Keratinocyte (primary cell): ENCODE data around the gene SPIN2B. TPM values are rescaled to one million over a fixed set of nuclear protein-coding genes. Genes with fewer than 3 reads are reported as not detected.
"Not testable (repeated sequence)": the region's sequence is repeated elsewhere in the genome, so short reads cannot be mapped to it uniquely, and the experiment has no call there.

ENCODE experiments used
- DNase-seq: peaks from one replicate; pipeline ENCODE4 v3.0.0-alpha.2; 2011; ENCODE audit warnings: low read depth, missing footprints, low spot score
- FAIRE-seq: peaks from 2 replicates; lab custom pipeline; 2011; peaks lifted over from hg19 to GRCh38; lab: Jason Lieb, UNC
- H2AFZ ChIP-seq: 2 replicates; pipeline ENCODE4 v1.6.0; 2012; ENCODE audit warnings: low read length, control low read depth, inconsistent platforms; ENCODE audit not compliant: control insufficient read depth
- H3K27ac ChIP-seq: 2 replicates; pipeline ENCODE4 v1.5.1; 2011; ENCODE audit warnings: low read length; ENCODE audit not compliant: control insufficient read depth, insufficient read depth
- H3K27me3 ChIP-seq: 3 replicates; pipeline ENCODE4 v1.6.0; 2011; ENCODE audit warnings: low read length; ENCODE audit not compliant: control insufficient read depth, insufficient read depth; ENCODE audit errors: extremely low read depth
- H3K36me3 ChIP-seq, 2 experiments: 2 replicates in 1 of 2; 3 replicates in 1 of 2; pipeline ENCODE4 v1.5.1; 2011; ENCODE audit warnings: low read length in 2 of 2, mild to moderate bottlenecking in 1 of 2; ENCODE audit not compliant: control insufficient read depth in 2 of 2, insufficient read depth in 2 of 2; ENCODE audit errors: extremely low read depth in 1 of 2
- H3K4me1 ChIP-seq: 3 replicates; pipeline ENCODE4 v1.5.1; 2011; ENCODE audit warnings: low read length; ENCODE audit not compliant: control insufficient read depth, insufficient read depth; ENCODE audit errors: extremely low read depth
- H3K4me2 ChIP-seq: 3 replicates; pipeline ENCODE4 v1.6.0; 2011; ENCODE audit warnings: low read depth, low read length; ENCODE audit not compliant: control insufficient read depth, insufficient read depth; ENCODE audit errors: extremely low read depth
- H3K4me3 ChIP-seq, 3 experiments: fragments of 200-600 bp in 1 of 3; sonication (generic) in 1 of 3; 2 replicates in 2 of 3; 3 replicates in 1 of 3; pipeline ENCODE4 v1.5.1; 2011 to 2016; ENCODE audit warnings: low read length in 3 of 3, mild to moderate bottlenecking in 3 of 3, control low read depth in 2 of 3, inconsistent platforms in 1 of 3, low read depth in 1 of 3, mixed read lengths in 1 of 3, mixed run types in 1 of 3, moderate library complexity in 1 of 3; ENCODE audit not compliant: control insufficient read depth in 2 of 3, insufficient read depth in 2 of 3; ENCODE audit errors: extremely low read depth in 1 of 3
- H3K79me2 ChIP-seq: 2 replicates; pipeline ENCODE4 v1.6.0; 2012; ENCODE audit warnings: low read length; ENCODE audit not compliant: control insufficient read depth, insufficient read depth
- H3K9ac ChIP-seq: 3 replicates; pipeline ENCODE4 v1.6.0; 2011; ENCODE audit warnings: low read length; ENCODE audit not compliant: control insufficient read depth, insufficient read depth; ENCODE audit errors: extremely low read depth
- H3K9me1 ChIP-seq: 3 replicates; pipeline ENCODE4 v1.6.0; 2011; ENCODE audit warnings: low read length; ENCODE audit not compliant: control insufficient read depth, insufficient read depth; ENCODE audit errors: extremely low read depth
- H3K9me3 ChIP-seq: 2 replicates; pipeline ENCODE4 v1.5.1; 2012; ENCODE audit warnings: low read depth, low read length; ENCODE audit not compliant: control insufficient read depth
- H4K20me1 ChIP-seq: 3 replicates; pipeline ENCODE4 v1.6.0; 2011; ENCODE audit warnings: low read length; ENCODE audit not compliant: control insufficient read depth, insufficient read depth; ENCODE audit errors: extremely low read depth
- EZH2 ChIP-seq: IDR thresholded peaks from one replicate; pipeline ENCODE4 v1.6.1; 2012; ENCODE audit warnings: inconsistent platforms, mild to moderate bottlenecking, low read length, moderate library complexity
- dilution Hi-C: fragments of 300-500 bp; cut with MboI; formaldehyde crosslinking; loops from one replicate; pipeline ENCODE4 v1.7.0; 2020; ENCODE audit warnings: low sequenced_read_pairs; ENCODE audit not compliant: extremely low pct_ligation_motif_present
- polyA plus RNA-seq, 5 experiments: library from polyadenylated mRNA; depleted of rRNA in 3 of 5; stranded (reverse) in 3 of 5; stranded (forward) in 1 of 5; unstranded in 1 of 5; fragments of >200 nt; gene quantifications; 1 replicate in 1 of 5; 2 replicates in 3 of 5; 3 replicates in 1 of 5; pipeline versions ENCODE4 v1.2.1 to v1.2.3, GENCODE V29; 2011 to 2012; ENCODE audit warnings: missing spikeins in 2 of 5, low read depth in 1 of 5, low replicate concordance in 1 of 5
- TF ChIP-seq, protein P1 (sequence below), 3 experiments: IDR thresholded peaks in 1 of 3; conservative IDR thresholded peaks in 1 of 3; optimal IDR thresholded peaks in 1 of 3; 2 replicates in 2 of 3; 3 replicates in 1 of 3; pipeline versions ENCODE3 to v1.5.1; 2011; ENCODE audit warnings: low read length in 3 of 3, mild to moderate bottlenecking in 3 of 3, moderate library complexity in 2 of 3, control low read depth in 1 of 3, inconsistent platforms in 1 of 3; ENCODE audit not compliant: insufficient read depth in 2 of 3; ENCODE audit errors: extremely low read depth in 1 of 3

The SPIN2B gene
- polyA plus RNA-seq, 1 donor (not counting 4 experiments of a cell fraction or from before 2014, with no cell fraction given): 9.7 TPM

DNA sequence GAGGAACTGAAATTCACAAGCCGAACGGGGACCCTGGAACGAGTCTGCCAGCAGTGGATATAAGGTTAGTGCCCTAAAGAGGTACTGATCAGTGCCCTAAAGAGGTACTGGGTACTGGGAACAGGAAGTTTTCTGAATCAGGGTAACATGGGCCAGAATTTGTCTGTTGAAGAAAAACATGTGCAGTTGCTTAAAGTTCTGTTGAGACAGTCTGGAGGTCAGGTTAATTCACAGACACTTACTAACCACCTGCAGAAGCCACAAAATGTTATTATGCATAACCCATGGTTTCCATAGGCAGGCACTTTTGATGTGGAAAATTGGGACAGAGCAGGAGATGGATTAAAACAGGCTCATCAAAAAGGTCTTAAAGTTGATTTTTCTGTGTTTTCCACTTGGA, 17.9 kb downstream of the SPIN2B start:
- no peak for FAIRE-seq
- H3K27ac ChIP-seq: no peak overlapping the region
- H3K9me3 ChIP-seq: no peaks in the 10 kb centered on the region
- no peaks in the 10 kb centered on the region for H3K9me1 ChIP-seq
- H3K4me1 ChIP-seq: no peaks in the 10 kb centered on the region
- no peaks in the 10 kb centered on the region for H4K20me1 ChIP-seq
- no peaks in the 10 kb centered on the region for H3K27me3 ChIP-seq
- DNase-seq: no peak
- dilution Hi-C loops: no loop called here
- H3K36me3 ChIP-seq: no peaks in the 10 kb centered on the region
- TF ChIP-seq, protein P1, sequence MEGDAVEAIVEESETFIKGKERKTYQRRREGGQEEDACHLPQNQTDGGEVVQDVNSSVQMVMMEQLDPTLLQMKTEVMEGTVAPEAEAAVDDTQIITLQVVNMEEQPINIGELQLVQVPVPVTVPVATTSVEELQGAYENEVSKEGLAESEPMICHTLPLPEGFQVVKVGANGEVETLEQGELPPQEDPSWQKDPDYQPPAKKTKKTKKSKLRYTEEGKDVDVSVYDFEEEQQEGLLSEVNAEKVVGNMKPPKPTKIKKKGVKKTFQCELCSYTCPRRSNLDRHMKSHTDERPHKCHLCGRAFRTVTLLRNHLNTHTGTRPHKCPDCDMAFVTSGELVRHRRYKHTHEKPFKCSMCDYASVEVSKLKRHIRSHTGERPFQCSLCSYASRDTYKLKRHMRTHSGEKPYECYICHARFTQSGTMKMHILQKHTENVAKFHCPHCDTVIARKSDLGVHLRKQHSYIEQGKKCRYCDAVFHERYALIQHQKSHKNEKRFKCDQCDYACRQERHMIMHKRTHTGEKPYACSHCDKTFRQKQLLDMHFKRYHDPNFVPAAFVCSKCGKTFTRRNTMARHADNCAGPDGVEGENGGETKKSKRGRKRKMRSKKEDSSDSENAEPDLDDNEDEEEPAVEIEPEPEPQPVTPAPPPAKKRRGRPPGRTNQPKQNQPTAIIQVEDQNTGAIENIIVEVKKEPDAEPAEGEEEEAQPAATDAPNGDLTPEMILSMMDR (optimal IDR thresholded peaks at IDR 0.05 in 1 of 3, IDR thresholded peaks at IDR 0.05 in 1 of 3, conservative IDR thresholded peaks at IDR 0.05 in 1 of 3; ENCODE audit: extremely low read depth in 1 of 3, insufficient read depth in 2 of 3, low read length in 3 of 3): no peak
- TF ChIP-seq EZH2: no peak
- H3K79me2 ChIP-seq: no peaks in the 10 kb centered on the region
- H2AFZ ChIP-seq: no peak overlapping the region
- no peak overlapping the region for H3K4me3 ChIP-seq
- no peak overlapping the region for H3K4me2 ChIP-seq
- H3K9ac ChIP-seq: no peak overlapping the region

DNA sequence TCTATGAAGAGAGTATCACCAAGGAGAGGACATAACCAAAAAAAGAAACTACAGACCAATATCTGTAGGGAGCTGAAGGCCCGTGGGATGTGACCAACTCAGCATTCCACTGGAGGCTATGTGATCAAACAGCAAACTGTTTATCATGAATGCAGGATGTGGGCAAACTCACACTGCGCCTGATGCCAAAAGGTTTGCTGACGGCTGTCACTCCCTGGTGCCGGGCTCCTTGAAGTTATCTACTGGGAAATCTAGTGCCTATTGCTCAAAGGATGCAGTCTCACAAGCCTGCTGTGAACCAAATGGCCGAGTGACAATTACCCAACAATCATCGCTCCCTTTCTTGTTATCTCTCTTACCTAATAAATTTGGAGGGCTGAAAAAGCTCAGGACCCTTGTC, 18.4 kb downstream of the SPIN2B start:
- H3K9ac ChIP-seq, H3K36me3 ChIP-seq, H3K79me2 ChIP-seq, H3K27me3 ChIP-seq, dilution Hi-C loops, H2AFZ ChIP-seq, FAIRE-seq, H3K4me2 ChIP-seq, H3K4me3 ChIP-seq, H4K20me1 ChIP-seq, H3K4me1 ChIP-seq, H3K9me1 ChIP-seq, H3K27ac ChIP-seq, H3K9me3 ChIP-seq, DNase-seq: not testable (repeated sequence)

DNA sequence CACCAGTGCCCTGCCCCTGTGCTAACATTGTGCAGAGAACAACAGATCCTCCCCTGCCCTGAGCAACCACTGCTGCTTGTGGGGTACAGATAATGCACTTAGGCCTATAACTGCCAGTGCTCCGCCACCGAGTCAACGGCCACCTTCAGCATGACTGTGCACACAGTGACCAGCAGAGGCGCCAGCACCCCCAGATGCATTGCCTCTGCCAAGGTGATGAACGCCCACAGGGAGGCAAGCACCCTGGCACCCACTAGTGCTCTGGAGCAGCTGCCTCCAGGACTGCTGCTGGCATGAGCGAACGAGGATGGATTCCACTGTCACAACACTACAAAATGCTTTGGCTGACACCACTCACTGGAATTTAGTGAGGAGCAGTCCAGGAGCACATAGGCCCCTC, 38.2 kb downstream of the SPIN2B start:
- TF ChIP-seq, protein P1 (optimal IDR thresholded peaks at IDR 0.05 in 1 of 3, IDR thresholded peaks at IDR 0.05 in 1 of 3, conservative IDR thresholded peaks at IDR 0.05 in 1 of 3; ENCODE audit: extremely low read depth in 1 of 3, insufficient read depth in 2 of 3, low read length in 3 of 3): no peak
- no peak for TF ChIP-seq EZH2
- no peak overlapping the region for H3K4me3 ChIP-seq
- H3K9me3 ChIP-seq: no peaks in the 10 kb centered on the region
- H3K27ac ChIP-seq: no peak overlapping the region
- no peak for FAIRE-seq
- no peak for DNase-seq
- no peaks in the 10 kb centered on the region for H4K20me1 ChIP-seq
- H3K27me3 ChIP-seq: no peaks in the 10 kb centered on the region
- H3K79me2 ChIP-seq: no peaks in the 10 kb centered on the region
- H3K9me1 ChIP-seq: no peaks in the 10 kb centered on the region
- H2AFZ ChIP-seq: no peak overlapping the region
- H3K36me3 ChIP-seq: no peaks in the 10 kb centered on the region
- H3K4me2 ChIP-seq: no peak overlapping the region
- no peaks in the 10 kb centered on the region for H3K4me1 ChIP-seq
- no peak overlapping the region for H3K9ac ChIP-seq
- dilution Hi-C loops: no loop called here
